ENCODE data around the gene RPS5. TPM values are rescaled to one million over a fixed set of nuclear protein-coding genes. Genes with fewer than 3 reads are reported as not detected.

The RPS5 gene
- total RNA-seq, 1 experiment from 2014 or later: 1,400 TPM

GRCh38 chr19:58395220-58395978, 8.3 kb downstream of the RPS5 start, which contains the start of gene RNF225:
TSS of gene RNF225 (plus strand) at chr19:58395656. CDS start at chr19:58396090, 434 bp downstream.
- WGBS (ENCODE audit: extremely low coverage, insufficient read length, low lambda C conversion rate): no CpG with 5 or more reads among the region's 21 CpGs
- Histone ChIP-seq H3K23ac (ENCODE audit: insufficient read length, low read depth, low read length) (no peak within 1 kb of the TSS), H4K91ac (ENCODE audit: insufficient read length, low read depth, low read length) (no peak within 1 kb of the TSS), H2BK120ac (ENCODE audit: low read depth, low read length, poor library complexity, severe bottlenecking) (no peak within 1 kb of the TSS), H4K5ac (ENCODE audit: insufficient read length, low read depth, low read length) (no peak within 1 kb of the TSS), H3K18ac (ENCODE audit: insufficient read length, low read depth, low read length) (peak within 1 kb of the TSS; percentile 22), H2BK20ac (ENCODE audit: low read depth, low read length, poor library complexity, severe bottlenecking) (no peak within 1 kb of the TSS), H3K56ac (ENCODE audit: insufficient read length, low read depth, low read length) (no peak within 1 kb of the TSS), H3K14ac (ENCODE audit: insufficient read depth, low read length) (no peak within 1 kb of the TSS), H3K9ac (ENCODE audit: extremely low read depth, insufficient read length, low read length) (no peak within 1 kb of the TSS), H3K9me3 (ENCODE audit: control insufficient read depth, low read depth, low read length) (no peaks in the 10 kb centered on the region), H3K4me2 (ENCODE audit: insufficient read depth, insufficient read length, low read length) (peak within 1 kb of the TSS; percentile 30), H2BK15ac (ENCODE audit: low read depth, low read length) (no peak within 1 kb of the TSS), H3K4me1 (ENCODE audit: insufficient read depth, low read length) (no peaks in the 10 kb centered on the region), H4K8ac (replicated peaks; ENCODE audit: insufficient read length, low read depth, low read length) (no peak within 1 kb of the TSS), H3K27me3 (ENCODE audit: insufficient read depth, low read length) (no peaks in the 10 kb centered on the region; the same call in 1 of the 2 replicates), H3T11ph (ENCODE audit: low read length) (no peak within 1 kb of the TSS), H3K4ac (ENCODE audit: low read depth, low read length) (no peak within 1 kb of the TSS), H3K79me2 (ENCODE audit: insufficient read depth, low read length) (no peaks in the 10 kb centered on the region), H2BK5ac (ENCODE audit: insufficient read length, low read length) (no peak within 1 kb of the TSS), H3K79me1 (ENCODE audit: insufficient read depth, low read depth, low read length, poor library complexity, severe bottlenecking) (peaks cover 3% of the 10 kb centered on the region), H2BK12ac (ENCODE audit: insufficient read length, low read depth, low read length) (no peak within 1 kb of the TSS), H3K23me2 (ENCODE audit: insufficient read length, low read depth, low read length, poor library complexity, severe bottlenecking) (peaks cover 7% of the 10 kb centered on the region), H2AK5ac (ENCODE audit: insufficient read length, low read length) (no peak within 1 kb of the TSS), H2AFZ (ENCODE audit: low read length) (no peak within 1 kb of the TSS), H4K20me1 (ENCODE audit: control insufficient read depth, insufficient read depth, insufficient read length) (peaks cover 5% of the 10 kb centered on the region), H3K27ac (ENCODE audit: insufficient read length, low read depth, low read length) (no peak within 1 kb of the TSS)
- H3K27me3 Mint-ChIP-seq (ENCODE audit: low read depth): peaks cover 12% of the 10 kb centered on the region
- DNase-seq: peak; percentile 88
- no peaks in the 10 kb centered on the region for H3K9me3 Mint-ChIP-seq
- peak within 1 kb of the TSS; percentile 55 to 69 for H3K4me3 Mint-ChIP-seq
- H3K36me3 Mint-ChIP-seq (ENCODE audit: insufficient read depth in 1 of 3, low read depth in 3 of 3): peaks cover 37 to 47% (median 40%) of the 10 kb centered on the region in 3 experiments; a peak in 6 of 7 replicates
- H3K27ac Mint-ChIP-seq: peak within 1 kb of the TSS; percentile 50 to 90 (median 85); a peak in 5 of 7 replicates
- no peak for TF ChIP-seq CTCF (conservative IDR thresholded peaks at IDR 0.05)
- H3K4me1 Mint-ChIP-seq: peaks cover 12% of the 10 kb centered on the region in 2 experiments

Data from H9 (cell line).